Type B pancreatic cell (in vitro differentiated cells): Measurements from ENCODE around the gene SLFNL1. TPM values are rescaled to one million over a fixed set of nuclear protein-coding genes. Genes with fewer than 3 reads are reported as not detected.

Experiments
- DNase-seq: peaks from one replicate; pipeline ENCODE4 v3.0.0; 2021; ENCODE audit warnings: mixed read lengths; ENCODE audit not compliant: unreplicated experiment; ENCODE audit errors: extremely low spot score
- H3K27ac Mint-ChIP-seq: 2 replicates; pipeline ENCODE4 v1.8.0; 2021; ENCODE audit warnings: mild to moderate bottlenecking, mixed read lengths
- H3K27me3 Mint-ChIP-seq: 2 replicates; pipeline ENCODE4 v1.8.0; 2021; ENCODE audit warnings: mixed read lengths
- H3K36me3 Mint-ChIP-seq: 2 replicates; pipeline ENCODE4 v1.8.0; 2021; ENCODE audit warnings: mixed read lengths
- H3K4me1 Mint-ChIP-seq: one replicate; pipeline ENCODE4 v1.8.0; 2021; ENCODE audit warnings: mixed read lengths; ENCODE audit not compliant: unreplicated experiment
- H3K4me3 Mint-ChIP-seq: 2 replicates; pipeline ENCODE4 v1.8.0; 2021; ENCODE audit warnings: mild to moderate bottlenecking, mixed read lengths
- H3K9me3 Mint-ChIP-seq: 2 replicates; pipeline ENCODE4 v1.8.0; 2021; ENCODE audit warnings: mixed read lengths
- long read RNA-seq: library from polyadenylated mRNA; unstranded; transcript quantifications from one replicate; pipeline ENCODE4 v2.0.0, GENCODE V29; 2020
- total RNA-seq: library from RNA; stranded (reverse); gene quantifications from 2 replicates; pipeline ENCODE4 v1.2.1, GENCODE V29; 2021; ENCODE audit warnings: low replicate concordance
- TF ChIP-seq, protein P1 (sequence below): fragments of 200-600 bp; sonication (generic); conservative IDR thresholded peaks from 2 replicates; pipeline ENCODE4 v1.5.0; 2021; ENCODE audit warnings: antibody characterized with exemption, mild to moderate bottlenecking

Gene SLFNL1
- total RNA-seq = 0.14 and 0.60 TPM in 2 replicates
- long read RNA-seq = 0 reads

DNA sequence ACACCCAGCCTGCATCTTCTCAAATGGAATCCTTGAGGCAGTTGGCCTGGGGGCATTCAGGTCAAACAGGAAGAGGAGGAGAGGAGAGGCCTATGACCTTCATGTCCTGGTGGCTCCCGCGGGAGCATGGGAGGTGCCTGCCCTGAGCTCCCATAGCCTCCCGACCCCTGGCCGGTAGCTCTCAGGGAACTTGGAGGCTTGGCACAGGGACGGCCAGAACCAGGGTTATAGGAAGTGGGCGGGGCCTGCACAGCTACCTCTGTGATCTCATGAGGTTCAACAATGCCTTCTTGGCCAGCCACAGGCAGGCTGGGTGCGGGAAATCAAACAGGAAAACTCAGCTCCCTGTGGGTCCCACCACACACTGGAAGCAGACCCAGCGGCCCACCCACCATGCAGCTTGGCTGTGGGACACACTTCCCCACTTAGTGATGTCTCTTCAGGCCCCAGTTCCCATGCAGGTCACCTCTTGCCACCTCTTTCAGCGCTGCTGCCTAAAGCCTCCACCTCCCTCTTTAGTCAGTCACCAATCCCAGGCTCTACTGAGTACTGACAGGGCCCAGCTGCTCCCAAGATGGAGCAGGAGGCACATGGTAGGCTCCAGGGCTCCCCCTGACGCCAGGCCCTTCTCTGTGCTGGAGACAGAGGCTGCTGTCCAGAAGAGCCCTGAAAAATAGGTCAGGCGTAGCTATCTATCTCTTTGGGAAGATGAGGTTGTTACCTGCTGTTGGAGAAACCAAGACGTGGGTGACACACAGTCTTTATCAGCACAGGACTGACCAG, at the start of gene SLFNL1:
SLFNL1 (minus strand) TSS at position 200 of the 783 bp plus-strand sequence. CDS start 1,065 bp downstream, outside the sequence.
- H3K27me3 Mint-ChIP-seq = no peaks in the 10 kb centered on the region
- H3K4me1 Mint-ChIP-seq = peaks cover 19% of the 10 kb centered on the region
- DNase-seq = no peak
- TF ChIP-seq, protein P1, sequence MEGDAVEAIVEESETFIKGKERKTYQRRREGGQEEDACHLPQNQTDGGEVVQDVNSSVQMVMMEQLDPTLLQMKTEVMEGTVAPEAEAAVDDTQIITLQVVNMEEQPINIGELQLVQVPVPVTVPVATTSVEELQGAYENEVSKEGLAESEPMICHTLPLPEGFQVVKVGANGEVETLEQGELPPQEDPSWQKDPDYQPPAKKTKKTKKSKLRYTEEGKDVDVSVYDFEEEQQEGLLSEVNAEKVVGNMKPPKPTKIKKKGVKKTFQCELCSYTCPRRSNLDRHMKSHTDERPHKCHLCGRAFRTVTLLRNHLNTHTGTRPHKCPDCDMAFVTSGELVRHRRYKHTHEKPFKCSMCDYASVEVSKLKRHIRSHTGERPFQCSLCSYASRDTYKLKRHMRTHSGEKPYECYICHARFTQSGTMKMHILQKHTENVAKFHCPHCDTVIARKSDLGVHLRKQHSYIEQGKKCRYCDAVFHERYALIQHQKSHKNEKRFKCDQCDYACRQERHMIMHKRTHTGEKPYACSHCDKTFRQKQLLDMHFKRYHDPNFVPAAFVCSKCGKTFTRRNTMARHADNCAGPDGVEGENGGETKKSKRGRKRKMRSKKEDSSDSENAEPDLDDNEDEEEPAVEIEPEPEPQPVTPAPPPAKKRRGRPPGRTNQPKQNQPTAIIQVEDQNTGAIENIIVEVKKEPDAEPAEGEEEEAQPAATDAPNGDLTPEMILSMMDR = no peak
- H3K4me3 Mint-ChIP-seq = no peak within 1 kb of the TSS
- H3K36me3 Mint-ChIP-seq = peaks cover 7% of the 10 kb centered on the region
- no peaks in the 10 kb centered on the region for H3K9me3 Mint-ChIP-seq
- peak within 1 kb of the TSS; percentile 46 for H3K27ac Mint-ChIP-seq

DNA sequence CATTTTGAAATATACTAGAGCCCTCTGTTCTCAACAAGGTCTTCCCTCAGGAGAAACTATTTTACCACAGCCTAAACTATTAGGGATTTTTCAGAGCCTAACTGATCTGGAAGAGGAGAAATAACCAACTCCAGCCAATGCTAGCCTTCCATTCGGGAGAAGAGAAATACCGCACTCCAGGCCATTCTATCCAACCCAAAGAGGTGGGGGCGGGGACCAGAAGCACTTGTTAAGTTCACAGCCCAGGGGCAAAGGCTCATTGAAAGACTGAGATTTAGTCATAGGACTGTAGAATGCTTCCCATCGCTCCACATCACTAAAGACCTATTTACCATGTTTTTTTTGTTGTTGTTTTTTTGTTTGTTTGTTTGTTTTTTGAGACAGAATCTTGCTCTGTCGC, 35.4 kb upstream of the SLFNL1 start:
- TF ChIP-seq, protein P1 = no peak
- Mint-ChIP-seq H3K36me3 (peaks cover 54% of the 10 kb centered on the region), H3K9me3 (peaks cover 9% of the 10 kb centered on the region), H3K4me1 (no peaks in the 10 kb centered on the region), H3K4me3 (no peak overlapping the region), H3K27ac (no peak overlapping the region), H3K27me3 (no peaks in the 10 kb centered on the region)
- no peak for DNase-seq

DNA sequence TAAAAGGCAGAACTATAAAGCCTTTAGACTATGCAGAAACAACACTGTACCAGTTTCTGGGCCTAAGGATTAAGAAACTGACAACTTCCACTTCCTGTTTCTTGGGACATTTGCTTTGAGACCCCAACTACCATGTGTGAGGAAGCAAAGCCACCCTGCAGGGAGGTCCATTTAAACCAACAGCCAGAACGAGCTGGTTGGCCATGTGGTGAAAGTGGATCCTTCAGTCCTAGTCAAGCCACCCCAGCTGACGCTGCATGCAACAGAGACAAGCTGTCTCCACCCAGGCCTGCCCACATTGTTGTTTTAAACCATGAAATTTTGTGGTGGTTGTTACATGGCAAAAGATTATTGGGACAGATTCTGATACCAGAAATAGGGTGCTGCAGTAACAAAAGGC, 31.8 kb upstream of the SLFNL1 start:
- no peak for DNase-seq
- Mint-ChIP-seq H3K27me3 (no peaks in the 10 kb centered on the region), H3K4me3 (no peak overlapping the region), H3K4me1 (no peaks in the 10 kb centered on the region), H3K36me3 (peaks cover 43% of the 10 kb centered on the region), H3K9me3 (no peaks in the 10 kb centered on the region), H3K27ac (no peak overlapping the region)
- TF ChIP-seq, protein P1 = no peak

DNA sequence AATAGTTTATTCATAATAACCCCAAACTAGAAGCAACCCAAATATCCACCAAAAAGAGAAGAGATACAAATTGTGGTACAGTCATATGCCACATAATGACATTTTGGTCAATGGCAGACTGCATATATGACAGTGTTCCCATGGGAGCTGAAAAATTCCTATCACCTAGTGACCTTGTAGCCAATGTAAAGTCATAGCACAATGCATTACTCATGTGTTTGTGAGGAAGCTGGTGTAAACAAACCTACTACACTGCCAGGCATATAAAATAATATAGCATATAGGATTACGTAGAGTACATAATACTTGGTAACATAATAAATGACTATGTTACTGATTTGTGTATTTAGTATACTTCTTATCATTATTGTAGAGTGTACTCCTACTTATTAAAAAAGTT, 29.5 kb upstream of the SLFNL1 start:
- DNase-seq = no peak
- H3K4me3 Mint-ChIP-seq = no peak overlapping the region
- H3K27ac Mint-ChIP-seq = no peak overlapping the region
- H3K4me1 Mint-ChIP-seq = no peaks in the 10 kb centered on the region
- H3K9me3 Mint-ChIP-seq = no peaks in the 10 kb centered on the region
- H3K27me3 Mint-ChIP-seq = no peaks in the 10 kb centered on the region
- TF ChIP-seq, protein P1 = no peak
- H3K36me3 Mint-ChIP-seq = peaks cover 44% of the 10 kb centered on the region

DNA sequence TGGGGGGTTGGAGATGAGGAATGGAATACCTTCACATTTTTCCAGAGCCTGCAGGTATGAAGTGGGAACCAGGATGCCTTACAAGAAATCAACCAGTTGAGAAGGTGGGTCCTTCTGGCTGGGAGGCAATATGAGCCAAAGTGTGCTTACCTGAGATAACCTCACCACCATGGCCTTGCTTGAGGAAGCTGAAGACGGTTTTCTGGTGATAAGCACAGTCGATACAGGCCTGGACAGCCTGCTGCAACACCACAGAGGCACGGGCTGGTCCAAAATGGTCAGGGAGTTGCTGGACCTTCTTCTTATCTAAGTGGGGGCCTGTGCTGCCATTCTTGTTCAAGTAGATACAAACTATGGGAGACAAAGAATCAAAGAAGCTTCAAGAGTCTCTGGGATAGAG, 27.0 kb upstream of the SLFNL1 start:
- Mint-ChIP-seq H3K4me3 (no peak overlapping the region), H3K27me3 (no peaks in the 10 kb centered on the region), H3K4me1 (peaks cover 6% of the 10 kb centered on the region), H3K36me3 (peaks cover 48% of the 10 kb centered on the region), H3K9me3 (no peaks in the 10 kb centered on the region), H3K27ac (no peak overlapping the region)
- no peak for DNase-seq
- TF ChIP-seq, protein P1 = no peak
